GM19351 (cell line): ENCODE results near the gene TCERG1L.

ENCODE experiments used
- ATAC-seq: cut with Tn5 transposase; IDR thresholded peaks from one replicate; pipeline ENCODE4 v1.9.1; 2021; ENCODE audit warnings: mild to moderate bottlenecking, moderate library complexity; ENCODE audit not compliant: unreplicated experiment

The TCERG1L gene

DNA sequence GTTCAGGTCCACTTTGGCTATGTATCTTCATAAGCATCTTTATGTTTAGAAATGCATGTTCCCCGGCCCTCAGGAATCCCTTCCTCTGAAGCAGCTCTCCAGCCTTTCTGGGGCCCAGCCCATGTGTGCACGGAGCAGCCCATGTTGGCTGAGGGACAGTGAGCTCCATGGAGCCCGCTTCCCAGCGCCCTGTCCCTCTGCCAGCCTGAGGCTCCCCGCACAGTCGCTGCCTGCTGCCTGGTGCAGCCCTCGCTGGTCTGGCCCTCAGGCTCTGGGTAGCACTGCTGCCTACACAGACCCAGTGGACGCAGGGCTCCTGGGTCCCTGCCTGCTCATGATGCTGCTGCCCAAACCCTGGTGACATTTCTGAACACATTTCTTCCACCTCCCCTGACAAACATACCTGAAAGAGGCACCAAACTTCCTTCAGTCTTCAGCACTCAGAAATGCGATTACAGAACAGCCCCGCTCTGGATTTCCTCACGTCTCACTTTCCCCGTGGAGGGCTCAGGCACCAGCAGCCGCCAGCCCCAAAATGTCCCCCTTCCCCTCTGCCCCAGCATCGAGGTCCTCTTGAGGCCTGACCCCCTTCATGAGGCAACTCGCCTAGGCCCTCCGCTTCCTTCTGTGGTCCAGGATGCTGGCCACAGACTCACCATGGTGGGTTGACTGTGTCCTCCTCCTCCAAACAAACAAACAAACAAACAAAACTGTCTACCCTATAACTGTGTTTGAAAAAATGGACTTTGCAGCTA is 5.0 kb upstream of the TCERG1L start:
- ATAC-seq = no peak

DNA sequence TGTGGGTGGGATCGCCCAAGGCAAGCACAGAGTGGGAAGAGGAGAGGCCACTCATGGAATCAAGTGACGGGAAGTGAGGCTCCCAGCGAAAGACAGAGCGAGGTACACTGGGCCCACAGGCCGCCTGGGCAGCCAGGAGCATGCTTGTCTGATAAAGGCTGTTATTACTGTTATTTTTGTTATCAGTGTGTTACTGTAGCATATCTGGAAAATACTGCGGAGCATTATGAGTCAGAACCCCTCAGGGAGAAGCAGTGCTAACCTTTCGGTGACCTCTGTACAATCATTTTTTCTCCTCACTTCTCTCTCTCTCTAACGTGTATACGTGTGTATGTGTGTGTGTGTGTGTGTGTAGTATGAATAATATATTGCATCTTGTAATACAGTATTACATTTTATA is 3.8 kb upstream of the TCERG1L start:
- ATAC-seq = no peak

DNA sequence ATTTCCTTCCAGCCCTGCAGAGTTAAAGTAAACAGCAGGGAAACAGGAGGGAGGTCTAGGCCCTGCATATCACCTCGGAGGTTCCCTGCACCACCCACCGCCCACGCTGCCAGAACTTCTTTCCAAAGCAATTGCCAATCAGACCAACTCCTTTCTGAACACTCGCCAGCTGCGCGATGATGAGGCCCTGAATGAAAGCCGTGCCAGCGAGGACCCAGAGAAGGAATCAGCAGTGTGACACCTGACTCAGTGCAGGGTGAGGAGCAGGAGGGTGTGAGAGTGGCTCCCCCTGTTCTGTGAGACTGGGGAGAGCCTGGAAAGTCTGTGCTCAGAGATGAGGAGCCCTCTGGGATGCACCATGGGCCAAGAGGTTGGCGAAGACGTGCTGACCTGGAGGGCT is 3.3 kb upstream of the TCERG1L start:
- no peak for ATAC-seq

GRCh38 chr10:131314148-131314547 is 2.6 kb upstream of the TCERG1L start:
- no peak for ATAC-seq

DNA sequence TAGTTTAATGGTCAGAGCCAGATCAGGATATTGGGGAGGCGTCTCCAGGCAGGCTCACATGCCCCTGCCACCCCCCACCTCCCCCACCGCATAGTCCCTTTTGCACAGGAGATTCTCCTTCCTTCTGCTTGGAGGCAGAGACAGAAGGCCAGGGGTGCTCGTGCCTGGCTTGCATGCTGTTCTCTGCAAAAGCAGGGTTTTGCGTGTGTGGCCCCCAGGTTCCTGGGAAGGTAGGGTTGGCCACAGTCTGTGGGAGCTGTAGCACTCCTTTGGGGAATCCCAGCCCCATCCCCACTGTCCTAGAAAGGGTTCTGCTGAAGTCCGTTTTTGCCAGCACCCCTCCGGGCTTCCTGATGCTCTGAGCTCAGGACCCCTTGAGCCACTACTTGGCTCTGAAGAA is 1.9 kb upstream of the TCERG1L start:
- ATAC-seq = no peak

DNA sequence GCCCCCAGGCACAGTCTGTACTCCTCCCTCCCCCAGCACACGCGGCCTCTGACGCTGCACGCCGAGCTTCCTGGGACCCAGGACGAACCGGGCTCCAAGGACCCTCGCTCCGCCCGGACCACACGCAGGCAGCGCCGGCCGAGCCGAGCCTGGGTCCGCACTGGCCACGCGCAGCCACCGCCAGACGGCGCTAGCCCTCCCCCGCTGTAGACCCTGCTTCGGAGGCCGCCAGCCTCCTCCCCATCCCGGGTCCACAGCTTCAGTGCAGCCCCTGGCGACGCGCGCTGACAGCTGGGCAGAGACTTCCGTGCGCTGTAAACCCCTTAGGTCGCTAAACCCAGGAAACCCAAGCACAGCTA is 936 bp upstream of the TCERG1L start:
- ATAC-seq = no peak

- no peak for ATAC-seq
Observed at GRCh38 chr10:131311402-131311660, 190 bp downstream of the TCERG1L start.

- ATAC-seq = no peak
Observed at GRCh38 chr10:131310551-131311401, 745 bp downstream of the TCERG1L start.

GRCh38 chr10:131310142-131310541 is 1.4 kb downstream of the TCERG1L start:
- no peak for ATAC-seq

DNA sequence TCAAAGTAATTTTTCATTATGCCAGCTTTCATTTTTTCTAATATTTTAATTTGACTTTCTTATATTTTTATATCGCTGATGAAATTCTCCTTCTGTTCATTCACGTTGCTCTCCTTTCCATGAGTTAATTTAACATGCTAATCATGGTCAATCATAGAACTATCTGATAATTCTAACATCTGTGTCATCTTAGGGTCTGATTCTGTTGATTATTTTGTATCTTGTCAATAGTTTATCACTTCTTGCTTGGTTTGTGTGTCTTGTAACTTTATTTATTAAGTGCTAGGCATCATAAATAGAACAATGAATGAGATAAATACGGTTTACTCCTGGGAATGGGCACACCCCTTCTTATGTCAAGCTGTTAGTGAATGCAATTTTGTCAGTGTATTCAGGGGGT is 11.0 kb downstream of the TCERG1L start:
- no peak for ATAC-seq

- no peak for ATAC-seq
Observed at GRCh38 chr10:131290781-131291180, 20.7 kb downstream of the TCERG1L start.

- no peak for ATAC-seq
Observed at GRCh38 chr10:131288648-131289047, 22.9 kb downstream of the TCERG1L start.

- ATAC-seq = no peak
Observed at GRCh38 chr10:131282961-131283360, 28.6 kb downstream of the TCERG1L start.

DNA sequence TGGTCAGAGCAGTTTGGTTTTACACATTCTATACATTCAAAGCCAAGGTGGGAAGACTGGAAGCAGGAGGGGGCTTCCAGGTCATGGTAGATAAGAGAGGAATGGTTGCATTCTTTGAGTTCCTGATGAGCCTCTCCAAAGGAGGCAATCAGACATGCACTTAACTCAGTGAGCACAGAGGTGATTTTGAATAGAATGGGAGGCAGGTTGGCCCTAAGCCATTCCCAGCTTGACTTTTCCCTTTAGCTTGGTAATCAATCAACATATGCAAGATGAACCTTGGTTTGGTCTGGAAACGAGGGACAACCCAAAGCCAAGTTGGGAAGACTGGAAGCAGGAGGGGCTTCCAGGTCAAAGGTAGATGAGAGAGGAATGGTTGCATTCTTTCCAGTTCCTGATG is 31.4 kb downstream of the TCERG1L start:
- no peak for ATAC-seq

GRCh38 chr10:131279516-131279915 is 32.0 kb downstream of the TCERG1L start:
- ATAC-seq = no peak

DNA sequence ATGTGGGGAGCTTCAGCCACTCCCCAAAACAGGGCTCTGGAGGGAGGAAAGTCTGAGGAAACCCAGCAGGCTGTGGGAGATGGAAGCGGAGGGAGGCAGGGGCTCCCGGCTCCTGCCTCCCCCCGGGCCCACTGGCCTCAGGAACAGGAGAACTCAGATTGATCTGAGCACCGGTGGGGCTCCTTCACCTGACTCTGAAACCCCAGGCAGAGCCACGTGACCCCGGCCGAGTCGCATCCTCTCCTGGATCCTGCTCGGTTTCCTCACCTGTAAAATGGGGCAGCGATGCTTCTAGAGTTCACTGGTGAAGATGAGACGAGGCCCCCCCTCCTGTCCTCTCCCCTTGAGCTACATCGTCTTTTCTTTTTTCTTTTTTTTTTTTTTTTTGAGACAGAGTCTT is 33.6 kb downstream of the TCERG1L start:
- ATAC-seq = no peak

GRCh38 chr10:131277278-131277677 is 34.2 kb downstream of the TCERG1L start:
- ATAC-seq = no peak

- no peak for ATAC-seq
Observed at GRCh38 chr10:131275691-131276090, 35.8 kb downstream of the TCERG1L start.

DNA sequence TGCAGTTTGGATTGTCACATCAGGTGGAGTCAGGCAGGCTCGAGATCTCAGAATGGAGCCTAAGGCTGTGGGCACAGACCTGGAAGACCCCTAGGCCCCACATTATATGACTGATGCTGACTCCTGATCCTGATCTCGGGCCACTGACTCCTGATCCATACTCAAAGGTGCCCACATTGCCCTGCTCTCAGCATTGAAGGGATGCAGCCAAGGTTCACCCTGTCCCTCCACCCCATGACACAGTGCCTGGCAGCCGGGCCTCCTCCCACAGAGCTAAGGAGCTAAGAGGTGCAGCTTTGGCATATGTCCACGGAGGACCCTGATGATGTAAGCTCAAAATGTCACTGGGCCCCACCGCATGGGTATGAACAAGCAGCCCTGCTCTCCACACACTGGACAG is 36.6 kb downstream of the TCERG1L start:
- ATAC-seq = no peak

GRCh38 chr10:131274133-131274880 is 37.2 kb downstream of the TCERG1L start:
- ATAC-seq = no peak

DNA sequence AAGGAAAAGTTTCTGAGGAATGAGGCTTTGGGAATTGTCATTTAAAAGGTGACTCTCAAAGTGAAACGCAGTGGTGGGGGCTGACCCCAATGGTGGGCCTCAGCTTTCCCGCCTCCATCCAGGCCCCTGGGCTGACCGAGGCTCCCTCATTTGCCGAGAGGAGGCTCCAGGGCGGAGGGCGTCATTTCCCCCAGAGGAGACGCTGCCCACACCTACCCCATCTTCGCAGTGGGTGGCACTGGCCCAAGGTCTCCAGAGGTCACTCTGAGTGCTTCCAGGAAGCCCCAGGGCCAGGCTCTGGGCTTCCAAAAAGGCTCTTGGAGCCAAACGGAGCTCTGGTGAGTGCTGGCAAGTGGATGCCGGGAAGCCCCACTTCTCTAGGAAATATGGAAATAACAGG is 38.0 kb downstream of the TCERG1L start:
- no peak for ATAC-seq

GRCh38 chr10:131272897-131273451 is 38.5 kb downstream of the TCERG1L start:
- no peak for ATAC-seq
